ENCODE data around the gene WRAP73. TPM values are rescaled to one million over a fixed set of nuclear protein-coding genes. Genes with fewer than 3 reads are reported as not detected.

WRAP73 gene
- total and polyA plus RNA-seq, 2 experiments from 2014 or later, result 14.7 to 28.8 TPM

- TF ChIP-seq EZH2 (IDR thresholded peaks at IDR 0.05; ENCODE audit: borderline replicate concordance), result no peak
- TF ChIP-seq, protein P1, sequence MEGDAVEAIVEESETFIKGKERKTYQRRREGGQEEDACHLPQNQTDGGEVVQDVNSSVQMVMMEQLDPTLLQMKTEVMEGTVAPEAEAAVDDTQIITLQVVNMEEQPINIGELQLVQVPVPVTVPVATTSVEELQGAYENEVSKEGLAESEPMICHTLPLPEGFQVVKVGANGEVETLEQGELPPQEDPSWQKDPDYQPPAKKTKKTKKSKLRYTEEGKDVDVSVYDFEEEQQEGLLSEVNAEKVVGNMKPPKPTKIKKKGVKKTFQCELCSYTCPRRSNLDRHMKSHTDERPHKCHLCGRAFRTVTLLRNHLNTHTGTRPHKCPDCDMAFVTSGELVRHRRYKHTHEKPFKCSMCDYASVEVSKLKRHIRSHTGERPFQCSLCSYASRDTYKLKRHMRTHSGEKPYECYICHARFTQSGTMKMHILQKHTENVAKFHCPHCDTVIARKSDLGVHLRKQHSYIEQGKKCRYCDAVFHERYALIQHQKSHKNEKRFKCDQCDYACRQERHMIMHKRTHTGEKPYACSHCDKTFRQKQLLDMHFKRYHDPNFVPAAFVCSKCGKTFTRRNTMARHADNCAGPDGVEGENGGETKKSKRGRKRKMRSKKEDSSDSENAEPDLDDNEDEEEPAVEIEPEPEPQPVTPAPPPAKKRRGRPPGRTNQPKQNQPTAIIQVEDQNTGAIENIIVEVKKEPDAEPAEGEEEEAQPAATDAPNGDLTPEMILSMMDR (IDR thresholded peaks at IDR 0.05; ENCODE audit: poor library complexity), result peak; percentile 85
- Histone ChIP-seq H3K9me2 (replicated peaks; ENCODE audit: insufficient read depth) (no peaks in the 10 kb centered on the region), H2AFZ (no peak overlapping the region), H3K79me2 (peaks cover 16% of the 10 kb centered on the region), H3K27me3 (no peaks in the 10 kb centered on the region), H3K36me3 (replicated peaks; ENCODE audit: insufficient read depth, low read depth) (no peaks in the 10 kb centered on the region), H3K4me2 (no peak overlapping the region), H3K4me3 (no peak overlapping the region), H3K27ac (no peak overlapping the region), H3K9me3 (ENCODE audit: low read depth) (no peaks in the 10 kb centered on the region), H3K4me1 (ENCODE audit: insufficient read depth) (peaks cover 13% of the 10 kb centered on the region), H4K20me1 (ENCODE audit: insufficient read depth, poor library complexity, severe bottlenecking) (no peaks in the 10 kb centered on the region)
- DNase-seq (ENCODE audit: low spot score), result peak; percentile 87
- 26% methylated on average over 21 of the region's 21 CpGs for WGBS (ENCODE audit: low lambda C conversion rate, missing lambda C conversion rate)
Observed at GRCh38 chr1:3618881-3619671, 30.8 kb downstream of the WRAP73 start.

DNA sequence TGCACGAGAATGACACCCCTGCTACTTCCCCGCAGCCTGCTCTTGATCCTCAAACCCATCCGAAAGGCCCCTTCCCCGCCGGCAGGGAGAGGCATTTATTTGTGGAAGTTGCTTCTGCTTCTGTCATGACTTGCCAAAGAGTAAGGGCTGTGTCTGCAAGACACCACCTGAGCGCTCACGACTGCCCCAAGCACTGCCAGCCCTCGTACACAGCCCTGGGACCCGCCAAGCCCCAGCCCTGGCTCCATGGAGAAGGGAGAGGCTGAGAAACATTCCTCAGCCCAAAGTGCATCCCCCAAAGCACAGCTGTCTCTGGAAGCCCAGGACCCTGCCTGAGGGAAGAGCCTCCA lies 31.4 kb downstream of the WRAP73 start:
- Histone ChIP-seq H3K27ac (no peak overlapping the region), H3K4me1 (ENCODE audit: insufficient read depth) (peaks cover 19% of the 10 kb centered on the region), H3K4me2 (no peak overlapping the region), H3K79me2 (peaks cover 11% of the 10 kb centered on the region), H3K27me3 (no peaks in the 10 kb centered on the region), H3K9me2 (replicated peaks; ENCODE audit: insufficient read depth) (no peaks in the 10 kb centered on the region), H3K36me3 (replicated peaks; ENCODE audit: insufficient read depth, low read depth) (no peaks in the 10 kb centered on the region), H4K20me1 (ENCODE audit: insufficient read depth, poor library complexity, severe bottlenecking) (no peaks in the 10 kb centered on the region), H3K9me3 (ENCODE audit: low read depth) (no peaks in the 10 kb centered on the region), H2AFZ (no peak overlapping the region), H3K4me3 (no peak overlapping the region)
- no peak for DNase-seq (ENCODE audit: low spot score)
- WGBS (ENCODE audit: low lambda C conversion rate, missing lambda C conversion rate), result 78% methylated on average over 9 of the region's 9 CpGs
- no peak for TF ChIP-seq EZH2 (IDR thresholded peaks at IDR 0.05; ENCODE audit: borderline replicate concordance)
- TF ChIP-seq, protein P1 (IDR thresholded peaks at IDR 0.05; ENCODE audit: poor library complexity), result no peak

DNA sequence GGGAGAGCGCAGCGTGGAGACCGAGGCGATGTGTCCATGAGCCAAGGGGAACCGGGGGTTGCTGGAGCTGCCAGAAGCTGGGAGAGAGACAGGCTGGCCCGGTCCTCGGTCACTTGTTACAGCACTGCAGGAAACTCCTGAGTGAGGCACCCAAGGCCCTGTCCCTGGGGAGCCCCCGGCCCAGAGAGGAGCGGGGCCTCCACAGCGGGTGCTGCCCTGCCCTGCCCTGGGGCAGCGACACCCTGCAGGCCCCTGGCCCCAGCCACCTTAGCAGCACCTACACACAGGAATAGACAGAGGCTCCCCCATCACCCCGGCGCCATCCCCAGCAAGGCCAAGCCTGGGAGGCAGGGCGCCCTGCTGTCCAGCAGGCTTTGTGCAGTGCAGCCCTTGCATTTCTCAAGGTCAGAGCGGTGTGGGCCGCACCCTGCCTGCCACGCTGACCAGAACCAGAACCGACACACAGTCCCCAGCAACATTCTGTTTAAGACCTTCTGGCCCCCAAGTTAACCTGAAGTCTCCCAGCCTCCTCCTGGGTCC lies 32.0 kb downstream of the WRAP73 start:
- no peak for DNase-seq (ENCODE audit: low spot score)
- Histone ChIP-seq H3K4me2 (no peak overlapping the region), H2AFZ (no peak overlapping the region), H3K27ac (no peak overlapping the region), H3K9me3 (ENCODE audit: low read depth) (no peaks in the 10 kb centered on the region), H3K27me3 (no peaks in the 10 kb centered on the region), H3K9me2 (replicated peaks; ENCODE audit: insufficient read depth) (no peaks in the 10 kb centered on the region), H4K20me1 (ENCODE audit: insufficient read depth, poor library complexity, severe bottlenecking) (no peaks in the 10 kb centered on the region), H3K36me3 (replicated peaks; ENCODE audit: insufficient read depth, low read depth) (no peaks in the 10 kb centered on the region), H3K79me2 (peaks cover 5% of the 10 kb centered on the region), H3K4me1 (ENCODE audit: insufficient read depth) (peaks cover 24% of the 10 kb centered on the region), H3K4me3 (no peak overlapping the region)
- 82% methylated on average over 16 of the region's 18 CpGs for WGBS (ENCODE audit: low lambda C conversion rate, missing lambda C conversion rate)
- TF ChIP-seq EZH2 (IDR thresholded peaks at IDR 0.05; ENCODE audit: borderline replicate concordance), result no peak
- TF ChIP-seq, protein P1 (IDR thresholded peaks at IDR 0.05; ENCODE audit: poor library complexity), result no peak
- no peak for TF ChIP-seq EZH2phosphoT487 (IDR thresholded peaks at IDR 0.05; ENCODE audit: low read depth, severe bottlenecking, unreplicated experiment)
